Caco-2 (cell line): Measurements from ENCODE around the gene NCR2. TPM values are rescaled to one million over a fixed set of nuclear protein-coding genes. Genes with fewer than 3 reads are reported as not detected.

ENCODE experiments used
- BruUV-seq: library from RNA; stranded (reverse); fragments of 400-500 nt; replicated peaks from 2 replicates; lab custom pipeline; 2021; lab: Mats Ljungman, UMichigan
- CTCF ChIA-PET: fragments of 300-600 bp; sonication (Branson Sonifier 250); formaldehyde crosslinking; loops from one replicate; lab custom pipeline; 2022; ENCODE audit warnings: antibody characterized with exemption; lab: Charles Lee
- POLR2A ChIA-PET: fragments of 300-600 bp; sonication (Branson Sonifier 250); formaldehyde crosslinking; loops from one replicate; lab custom pipeline; 2022; ENCODE audit warnings: antibody characterized with exemption; lab: Charles Lee
- DNase-seq, 2 experiments: peaks; one replicate each; pipeline versions ENCODE4 v3.0.0 to v3.0.0-alpha.2; 2020 to 2022
- H3K27me3 ChIP-seq: replicated peaks from 2 replicates; pipeline ENCODE4 v1.6.0; 2011; ENCODE audit warnings: low read length; ENCODE audit not compliant: control insufficient read depth, insufficient read depth
- H3K36me3 ChIP-seq: 2 replicates; pipeline ENCODE4 v1.5.1; 2011; ENCODE audit warnings: low read length; ENCODE audit not compliant: control insufficient read depth, insufficient read depth
- H3K4me1 ChIP-seq: fragments of 250-450 bp; sonication (Bioruptor Pico); 2 replicates; pipeline ENCODE4 v1.5.1; 2020; ENCODE audit warnings: mild to moderate bottlenecking
- H3K4me3 ChIP-seq: 2 replicates; pipeline ENCODE4 v1.5.1; 2011; ENCODE audit warnings: low read depth, mild to moderate bottlenecking, control low read depth, low read length
- H3K9me3 ChIP-seq: fragments of 250-450 bp; sonication (Bioruptor Pico); 2 replicates; pipeline ENCODE4 v1.5.1; 2020; ENCODE audit warnings: mild to moderate bottlenecking, moderate library complexity
- H3K27ac Mint-ChIP-seq: one replicate; pipeline ENCODE4 v1.8.0; 2022; ENCODE audit warnings: mixed read lengths; ENCODE audit not compliant: unreplicated experiment
- H3K27me3 Mint-ChIP-seq: one replicate; pipeline ENCODE4 v1.8.0; 2022; ENCODE audit warnings: mixed read lengths; ENCODE audit not compliant: insufficient read depth, unreplicated experiment
- H3K36me3 Mint-ChIP-seq: one replicate; pipeline ENCODE4 v1.8.0; 2022; ENCODE audit warnings: mild to moderate bottlenecking, mixed read lengths; ENCODE audit not compliant: insufficient read depth, unreplicated experiment
- H3K4me1 Mint-ChIP-seq: one replicate; pipeline ENCODE4 v1.8.0; 2022; ENCODE audit warnings: low read depth, mixed read lengths; ENCODE audit not compliant: unreplicated experiment
- H3K4me3 Mint-ChIP-seq: one replicate; pipeline ENCODE4 v1.8.0; 2022; ENCODE audit warnings: mild to moderate bottlenecking, moderate library complexity, mixed read lengths; ENCODE audit not compliant: unreplicated experiment
- H3K9me3 Mint-ChIP-seq: one replicate; pipeline ENCODE4 v1.8.0; 2022; ENCODE audit warnings: mixed read lengths; ENCODE audit not compliant: unreplicated experiment
- intact Hi-C: fragments of 100-400 bp; cut with micrococcal nuclease; formaldehyde crosslinking; loops from one replicate; pipeline ENCODE4 v1.10.0; 2022; ENCODE audit not compliant: unreplicated experiment
- total RNA-seq: library from RNA; stranded (reverse); gene quantifications from 2 replicates; pipeline ENCODE4 v1.2.3, GENCODE V29; 2022
- TF ChIP-seq, protein P1 (sequence below), 2 experiments: fragments of 200-600 bp in 1 of 2; IDR thresholded peaks; 1 replicate in 1 of 2; 2 replicates in 1 of 2; pipeline versions ENCODE4 v1.5.1 to v1.8.0; 2011 to 2022; ENCODE audit warnings: antibody characterized with exemption in 1 of 2, control low read depth in 1 of 2, inconsistent platforms in 1 of 2, low read depth in 1 of 2, low read length in 1 of 2, mild to moderate bottlenecking in 1 of 2, moderate library complexity in 1 of 2; ENCODE audit not compliant: insufficient read depth in 1 of 2, severe bottlenecking in 1 of 2, unreplicated experiment in 1 of 2

NCR2 gene
- total RNA-seq, 1 experiment from 2014 or later = not detected

DNA sequence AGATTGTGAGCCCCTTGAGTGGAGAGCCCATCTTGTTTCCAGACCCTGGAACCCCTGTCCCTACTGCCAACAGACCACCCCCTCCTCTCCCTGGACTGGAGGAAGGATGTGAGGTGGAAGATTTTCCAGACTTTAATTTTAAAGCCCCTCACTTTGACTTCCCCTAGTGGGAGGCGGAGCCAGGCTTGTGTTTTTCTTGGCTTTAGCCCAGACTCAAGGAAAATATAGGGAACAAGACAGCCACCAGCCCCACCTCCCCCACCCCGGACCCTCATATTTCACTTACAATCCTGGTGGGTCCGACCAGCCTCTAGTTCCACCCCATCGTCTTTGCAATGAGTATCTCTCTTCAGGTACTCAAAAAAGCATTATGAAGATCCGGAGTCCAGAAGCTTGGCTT lies 40.8 kb downstream of the NCR2 start:
- ChIA-PET POLR2A (no interaction called here), CTCF (no interaction called here)
- H3K9me3 Mint-ChIP-seq = no peaks in the 10 kb centered on the region
- TF ChIP-seq, protein P1, sequence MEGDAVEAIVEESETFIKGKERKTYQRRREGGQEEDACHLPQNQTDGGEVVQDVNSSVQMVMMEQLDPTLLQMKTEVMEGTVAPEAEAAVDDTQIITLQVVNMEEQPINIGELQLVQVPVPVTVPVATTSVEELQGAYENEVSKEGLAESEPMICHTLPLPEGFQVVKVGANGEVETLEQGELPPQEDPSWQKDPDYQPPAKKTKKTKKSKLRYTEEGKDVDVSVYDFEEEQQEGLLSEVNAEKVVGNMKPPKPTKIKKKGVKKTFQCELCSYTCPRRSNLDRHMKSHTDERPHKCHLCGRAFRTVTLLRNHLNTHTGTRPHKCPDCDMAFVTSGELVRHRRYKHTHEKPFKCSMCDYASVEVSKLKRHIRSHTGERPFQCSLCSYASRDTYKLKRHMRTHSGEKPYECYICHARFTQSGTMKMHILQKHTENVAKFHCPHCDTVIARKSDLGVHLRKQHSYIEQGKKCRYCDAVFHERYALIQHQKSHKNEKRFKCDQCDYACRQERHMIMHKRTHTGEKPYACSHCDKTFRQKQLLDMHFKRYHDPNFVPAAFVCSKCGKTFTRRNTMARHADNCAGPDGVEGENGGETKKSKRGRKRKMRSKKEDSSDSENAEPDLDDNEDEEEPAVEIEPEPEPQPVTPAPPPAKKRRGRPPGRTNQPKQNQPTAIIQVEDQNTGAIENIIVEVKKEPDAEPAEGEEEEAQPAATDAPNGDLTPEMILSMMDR (IDR thresholded peaks at IDR 0.05; ENCODE audit: insufficient read depth in 1 of 2, low read depth in 1 of 2, low read length in 1 of 2, severe bottlenecking in 1 of 2, unreplicated experiment in 1 of 2) = no peak
- Histone ChIP-seq H3K27me3 (peaks cover 1% of the 10 kb centered on the region), H3K36me3 (no peaks in the 10 kb centered on the region), H3K4me1 (peaks cover 12% of the 10 kb centered on the region; the same call in 1 of the 2 replicates), H3K4me3 (no peak overlapping the region), H3K9me3 (no peaks in the 10 kb centered on the region)
- intact Hi-C loops = no loop called here
- H3K4me1 Mint-ChIP-seq = no peaks in the 10 kb centered on the region
- DNase-seq = no peak
- BruUV-seq = no TSS peak
- H3K27ac Mint-ChIP-seq = no peak overlapping the region
- no peak overlapping the region for H3K4me3 Mint-ChIP-seq
- no peaks in the 10 kb centered on the region for H3K27me3 Mint-ChIP-seq
- H3K36me3 Mint-ChIP-seq = no peaks in the 10 kb centered on the region

- Histone ChIP-seq H3K9me3 (no peaks in the 10 kb centered on the region), H3K4me1 (peaks cover 12% of the 10 kb centered on the region; the same call in 1 of the 2 replicates), H3K4me3 (no peak overlapping the region), H3K36me3 (no peaks in the 10 kb centered on the region), H3K27me3 (peaks cover 1% of the 10 kb centered on the region)
- Mint-ChIP-seq H3K4me3 (no peak overlapping the region), H3K36me3 (no peaks in the 10 kb centered on the region), H3K27me3 (no peaks in the 10 kb centered on the region), H3K27ac (no peak overlapping the region), H3K9me3 (no peaks in the 10 kb centered on the region), H3K4me1 (no peaks in the 10 kb centered on the region)
- CTCF ChIA-PET = no interaction called here
- no TSS peak for BruUV-seq
- intact Hi-C loops = no loop called here
- POLR2A ChIA-PET = no interaction called here
- no peak for DNase-seq
- TF ChIP-seq, protein P1 (IDR thresholded peaks at IDR 0.05; ENCODE audit: insufficient read depth in 1 of 2, low read depth in 1 of 2, low read length in 1 of 2, severe bottlenecking in 1 of 2, unreplicated experiment in 1 of 2) = no peak
These were observed 41.7 kb downstream of the NCR2 start for GRCh38 chr6:41377071-41377470.

DNA sequence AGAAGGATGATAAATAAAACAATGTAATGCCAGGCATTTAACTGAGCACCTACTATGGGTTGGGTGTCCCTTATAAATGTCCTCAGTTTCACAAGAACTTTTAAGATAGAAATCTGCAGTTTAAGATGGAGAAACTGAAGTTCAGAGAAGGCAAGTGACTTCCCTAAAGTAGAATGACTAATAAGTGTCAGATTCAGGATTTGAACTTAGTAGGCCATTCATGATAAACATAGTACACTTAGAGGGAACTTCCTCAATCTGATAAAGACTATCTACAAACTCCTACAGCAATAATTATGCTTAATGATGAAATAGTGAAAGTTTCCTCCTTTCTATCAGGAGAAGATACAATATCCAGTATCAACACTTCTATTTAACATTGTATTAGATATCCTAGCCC lies 43.9 kb downstream of the NCR2 start:
- TF ChIP-seq, protein P1 (IDR thresholded peaks at IDR 0.05; ENCODE audit: insufficient read depth in 1 of 2, low read depth in 1 of 2, low read length in 1 of 2, severe bottlenecking in 1 of 2, unreplicated experiment in 1 of 2) = no peak
- Histone ChIP-seq H3K36me3 (no peaks in the 10 kb centered on the region), H3K9me3 (no peaks in the 10 kb centered on the region), H3K4me3 (no peak overlapping the region), H3K27me3 (no peaks in the 10 kb centered on the region; the same call in 1 of the 2 replicates), H3K4me1 (no peaks in the 10 kb centered on the region)
- Mint-ChIP-seq H3K36me3 (no peaks in the 10 kb centered on the region), H3K27ac (no peak overlapping the region), H3K4me3 (no peak overlapping the region), H3K9me3 (no peaks in the 10 kb centered on the region), H3K27me3 (peaks cover 3% of the 10 kb centered on the region), H3K4me1 (no peaks in the 10 kb centered on the region)
- POLR2A ChIA-PET = no interaction called here
- no peak for DNase-seq
- intact Hi-C loops = no loop called here
- no TSS peak for BruUV-seq
- CTCF ChIA-PET = no interaction called here
